OCI-LY3 (cell line): Measurements from ENCODE around the gene INAFM1.

Experiments used
- CTCF ChIP-seq: fragments of 200-600, 300-600 bp; sonication (generic); IDR thresholded peaks from 2 replicates; pipeline ENCODE4 v1.5.1; 2014; ENCODE audit warnings: antibody characterized with exemption, low read length, low read depth
- EZH2phosphoT487 ChIP-seq: fragments of 200-600 bp; shearing (Covaris generic); IDR thresholded peaks from 2 replicates; pipeline ENCODE4 v1.6.1; 2018; ENCODE audit warnings: antibody characterized with exemption, mixed run types, low read depth

GRCh38 chr19:47313754-47314295 is 39.1 kb downstream of the INAFM1 start:
- TF ChIP-seq EZH2phosphoT487 (no peak), CTCF (no peak)
